SK-N-SH (cell line): ENCODE results near the gene PRPF4. TPM values are rescaled to one million over a fixed set of nuclear protein-coding genes. Genes with fewer than 3 reads are reported as not detected.

Experiments
- CTCF ChIA-PET: fragments of 300-600, 350-600 bp; formaldehyde crosslinking; extraction: SDS; loops from one replicate; lab custom pipeline; 2021; lab: Yijun Ruan, JAX
- POLR2A ChIA-PET: fragments of 350-600 bp; sonication (Branson Sonifier 250); formaldehyde crosslinking; extraction: SDS; loops from one replicate; lab custom pipeline; 2020; ENCODE audit warnings: antibody characterized with exemption, inconsistent platforms; lab: Yijun Ruan, JAX
- DNase-seq: peaks from one replicate; pipeline ENCODE4 v3.0.0; 2012
- H2AFZ ChIP-seq: fragments of 200-600 bp; sonication (generic); 2 replicates; pipeline ENCODE4 v1.8.1; 2016; ENCODE audit warnings: antibody characterized with exemption, mild to moderate bottlenecking, low read depth
- H3F3A ChIP-seq: fragments of 200-600 bp; sonication (generic); replicated peaks from 2 replicates; pipeline ENCODE3; 2016; ENCODE audit warnings: antibody characterized with exemption, mild to moderate bottlenecking; ENCODE audit not compliant: insufficient read depth
- H3K27ac ChIP-seq, 2 experiments: fragments of 200-500 bp in 1 of 2; fragments of 200-600 bp in 1 of 2; sonication (Bioruptor generic) in 1 of 2; sonication (generic), shearing (Covaris generic) in 1 of 2; 2 replicates each; pipeline versions ENCODE4 v1.5.1 to v1.6.1; 2014 to 2016; ENCODE audit warnings: low read depth in 2 of 2, inconsistent platforms in 1 of 2, low read length in 1 of 2, mild to moderate bottlenecking in 1 of 2, mixed read lengths in 1 of 2
- H3K27me3 ChIP-seq: fragments of 200-600 bp; sonication (generic), shearing (Covaris generic); 2 replicates; pipeline ENCODE4 v1.6.1; 2016; ENCODE audit warnings: mixed run types; ENCODE audit not compliant: insufficient read depth
- H3K36me3 ChIP-seq, 2 experiments: fragments of 200-500 bp in 1 of 2; fragments of 200-600 bp in 1 of 2; sonication (Bioruptor generic) in 1 of 2; sonication (generic) in 1 of 2; replicated peaks in 1 of 2; 2 replicates each; pipeline versions ENCODE3 to v1.5.1; 2014 to 2016; ENCODE audit warnings: low read length in 1 of 2, mild to moderate bottlenecking in 1 of 2; ENCODE audit not compliant: insufficient read depth in 2 of 2, control insufficient read depth in 1 of 2
- H3K4me1 ChIP-seq, 2 experiments: fragments of 200-500 bp in 1 of 2; fragments of 200-600 bp in 1 of 2; sonication (Bioruptor generic) in 1 of 2; sonication (generic), shearing (Covaris generic) in 1 of 2; 2 replicates each; pipeline versions ENCODE4 v1.5.1 to v1.6.1; 2014 to 2016; ENCODE audit warnings: low read depth in 1 of 2, low read length in 1 of 2, mixed run types in 1 of 2; ENCODE audit not compliant: insufficient read depth in 2 of 2, control insufficient read depth in 1 of 2
- H3K4me2 ChIP-seq: fragments of 200-600 bp; sonication (generic), shearing (Covaris generic); 2 replicates; pipeline ENCODE4 v1.6.1; 2017; ENCODE audit warnings: mixed run types
- H3K4me3 ChIP-seq, 2 experiments: fragments of 200-500 bp in 1 of 2; fragments of 200-600 bp in 1 of 2; sonication (Bioruptor generic) in 1 of 2; sonication (generic), shearing (Covaris generic) in 1 of 2; 2 replicates each; pipeline versions ENCODE4 v1.5.1 to v1.8.1; 2014 to 2016; ENCODE audit warnings: low read depth in 2 of 2, inconsistent platforms in 1 of 2, low read length in 1 of 2, mild to moderate bottlenecking in 1 of 2, mixed read lengths in 1 of 2, moderate library complexity in 1 of 2
- H3K79me2 ChIP-seq: fragments of 200-600 bp; sonication (generic); 2 replicates; pipeline ENCODE4 v1.8.1; 2017; ENCODE audit warnings: mild to moderate bottlenecking; ENCODE audit not compliant: insufficient read depth
- H3K9ac ChIP-seq: fragments of 200-600 bp; sonication (generic); 2 replicates; pipeline ENCODE4 v1.6.1; 2017; ENCODE audit warnings: mixed run types
- H3K9me2 ChIP-seq: fragments of 200-600 bp; sonication (generic); 2 replicates; pipeline ENCODE4 v1.6.1; 2017; ENCODE audit warnings: mixed run types
- H3K9me3 ChIP-seq: fragments of 200-600 bp; sonication (generic); 2 replicates; pipeline ENCODE4 v1.6.1; 2017; ENCODE audit warnings: mixed run types, mild to moderate bottlenecking, moderate library complexity
- H4K20me1 ChIP-seq: fragments of 200-600 bp; sonication (generic); 2 replicates; pipeline ENCODE4 v1.6.1; 2017; ENCODE audit warnings: mild to moderate bottlenecking, mixed run types; ENCODE audit not compliant: insufficient read depth
- ELF1 ChIP-seq: IDR thresholded peaks from 2 replicates; pipeline ENCODE4 v1.4.0; 2012
- EP300 ChIP-seq, 2 experiments: IDR thresholded peaks; 2 replicates each; pipeline versions ENCODE4 v1.4.0 to v1.6.1; 2012; ENCODE audit warnings: borderline replicate concordance in 1 of 2, low read depth in 1 of 2, low read length in 1 of 2
- EZH2phosphoT487 ChIP-seq: fragments of 200-600 bp; sonication (generic); IDR thresholded peaks from 2 replicates; pipeline ENCODE4 v1.6.1; 2017; ENCODE audit warnings: low read depth, mixed run types, mild to moderate bottlenecking, antibody characterized with exemption, moderate library complexity, borderline replicate concordance
- FOSL2 ChIP-seq: IDR thresholded peaks from 2 replicates; pipeline ENCODE4 v1.4.0; 2012; ENCODE audit warnings: low read depth, mild to moderate bottlenecking, moderate library complexity, borderline replicate concordance
- FOXJ3 ChIP-seq: sonication (generic); formaldehyde crosslinking; IDR thresholded peaks from 2 replicates; pipeline ENCODE4 v1.5.1; 2020; ENCODE audit warnings: mild to moderate bottlenecking, missing genetic modification reagents
- FOXM1 ChIP-seq: IDR thresholded peaks from 2 replicates; pipeline ENCODE4 v1.4.0; 2012; ENCODE audit warnings: low read depth, mild to moderate bottlenecking
- GABPA ChIP-seq: IDR thresholded peaks from 2 replicates; pipeline ENCODE4 v1.4.0; 2012; ENCODE audit warnings: low read depth, mild to moderate bottlenecking
- JUND ChIP-seq: IDR thresholded peaks from 2 replicates; pipeline ENCODE4 v1.4.0; 2012
- MAX ChIP-seq: IDR thresholded peaks from 2 replicates; pipeline ENCODE4 v1.4.0; 2012; ENCODE audit warnings: low read depth
- MEF2A ChIP-seq: IDR thresholded peaks from 2 replicates; pipeline ENCODE4 v1.4.0; 2012; ENCODE audit warnings: low read depth, borderline replicate concordance
- MXI1 ChIP-seq: IDR thresholded peaks from 2 replicates; pipeline ENCODE4 v1.6.1; 2012; ENCODE audit warnings: mild to moderate bottlenecking, low read depth, low read length, improper control_type of control experiment
- NFIC ChIP-seq: IDR thresholded peaks from 2 replicates; pipeline ENCODE4 v1.4.0; 2012; ENCODE audit warnings: borderline replicate concordance
- POLR2AphosphoS5 ChIP-seq: IDR thresholded peaks from 2 replicates; pipeline ENCODE4 v1.6.1; 2012; ENCODE audit warnings: low read depth, low read length
- RAD21 ChIP-seq: IDR thresholded peaks from 2 replicates; pipeline ENCODE4 v1.6.1; 2012; ENCODE audit warnings: mild to moderate bottlenecking, low read length
- REST ChIP-seq: IDR thresholded peaks from 2 replicates; pipeline ENCODE4 v1.6.1; 2012; ENCODE audit warnings: mild to moderate bottlenecking, low read depth, low read length, moderate library complexity
- RFX5 ChIP-seq: IDR thresholded peaks from 2 replicates; pipeline ENCODE4 v1.6.1; 2012; ENCODE audit warnings: mild to moderate bottlenecking, improper control_type of control experiment, low read length
- SIN3A ChIP-seq: IDR thresholded peaks from 2 replicates; pipeline ENCODE4 v1.6.1; 2012; ENCODE audit warnings: low read depth, mild to moderate bottlenecking, low read length, moderate library complexity, borderline replicate concordance
- SMC3 ChIP-seq: IDR thresholded peaks from 2 replicates; pipeline ENCODE4 v1.6.1; 2012; ENCODE audit warnings: low read depth, low read length, improper control_type of control experiment
- TAF1 ChIP-seq: IDR thresholded peaks from 2 replicates; pipeline ENCODE4 v1.6.1; 2012; ENCODE audit warnings: low read depth, mild to moderate bottlenecking, low read length, moderate library complexity, borderline replicate concordance
- USF1 ChIP-seq: IDR thresholded peaks from 2 replicates; pipeline ENCODE4 v1.4.0; 2012; ENCODE audit warnings: low read depth, borderline replicate concordance
- USF2 ChIP-seq: fragments of 150-350 bp; IDR thresholded peaks from 2 replicates; pipeline ENCODE4 v1.6.1; 2017; ENCODE audit warnings: antibody characterized with exemption, low read length, low read depth, borderline replicate concordance
- YY1 ChIP-seq: IDR thresholded peaks from 2 replicates; pipeline ENCODE4 v1.4.0; 2012; ENCODE audit warnings: low read depth, mild to moderate bottlenecking
- WGBS: methylation state at CpG from one replicate; pipeline ENCODE4 v1.1.6; 2017; ENCODE audit warnings: low lambda C conversion rate; 5-methylcytosine and 5-hydroxymethylcytosine counted together
- polyA plus RNA-seq, 3 experiments: library from polyadenylated mRNA; depleted of rRNA; stranded (reverse); fragments of >200 nt; gene quantifications; 2 replicates each; pipeline ENCODE4 v1.2.3, GENCODE V29; 2012

The PRPF4 gene
- polyA plus RNA-seq, 1 of the 3 experiments (the other 2 are of a cell fraction), result 23.2 TPM

GRCh38 chr9:113317777-113318176, 42.3 kb downstream of the PRPF4 start:
- no peak overlapping the region for H2AFZ ChIP-seq
- no peak for DNase-seq
- H3K9ac ChIP-seq, result no peak overlapping the region
- no peak overlapping the region for H3K4me3 ChIP-seq
- no peaks in the 10 kb centered on the region for H3K9me2 ChIP-seq
- no peaks in the 10 kb centered on the region for H3F3A ChIP-seq
- POLR2A ChIA-PET, result interaction anchor here (0.5 to 0.9 kb wide), 2 partner anchors 58 to 93 kb away, joined by 3 read pairs; partner anchors contain the start of genes C9orf43 and POLE3
- H3K9me3 ChIP-seq, result no peaks in the 10 kb centered on the region
- H4K20me1 ChIP-seq, result no peaks in the 10 kb centered on the region
- H3K36me3 ChIP-seq, result peaks cover 0 to 3% of the 10 kb centered on the region in 2 experiments
- H3K27me3 ChIP-seq, result no peaks in the 10 kb centered on the region; the same call in 1 of the 2 replicates
- H3K4me1 ChIP-seq, result peaks cover 0 to 7% of the 10 kb centered on the region in 2 experiments; a peak in 1 of 4 replicates
- H3K27ac ChIP-seq, result no peak overlapping the region
- no peak for TF ChIP-seq RAD21
- TF ChIP-seq EP300 (IDR thresholded peaks at IDR 0.05; ENCODE audit: borderline replicate concordance in 1 of 2, low read depth in 1 of 2, low read length in 1 of 2), result no peak
- TF ChIP-seq REST, result no peak
- TF ChIP-seq RFX5, result no peak
- 56% methylated on average over 2 of the region's 2 CpGs for whole genome bisulfite sequencing
- CTCF ChIA-PET, result interaction anchor here (0.8 to 2.0 kb wide), 6 partner anchors 8 to 337 kb away, joined by 3 to 11 read pairs (median 6); partner anchors contain the start of gene WDR31
- H3K4me2 ChIP-seq, result no peak overlapping the region
- no peaks in the 10 kb centered on the region for H3K79me2 ChIP-seq

GRCh38 chr9:113319054-113319453, 43.6 kb downstream of the PRPF4 start:
- no peaks in the 10 kb centered on the region for H3K79me2 ChIP-seq
- peaks cover 0 to 4% of the 10 kb centered on the region in 2 experiments; a peak in 1 of 4 replicates for H3K4me1 ChIP-seq
- H3K9me2 ChIP-seq, result no peaks in the 10 kb centered on the region
- DNase-seq, result peak; percentile 68
- H3K36me3 ChIP-seq, result peaks cover 0 to 3% of the 10 kb centered on the region in 2 experiments
- H4K20me1 ChIP-seq, result no peaks in the 10 kb centered on the region
- H3F3A ChIP-seq, result no peaks in the 10 kb centered on the region
- no peak overlapping the region for H3K27ac ChIP-seq
- H2AFZ ChIP-seq, result no peak overlapping the region
- ChIA-PET CTCF (interaction anchor here (0.7 to 2.0 kb wide), 17 partner anchors 9 to 272 kb away, joined by 3 to 11 read pairs (median 4); partner anchors contain the start of genes ALAD, HDHD3 and WDR31), POLR2A (interaction anchor here (1.1 to 1.3 kb wide), 3 partner anchors 21 to 91 kb away, joined by 3 to 5 read pairs (median 3); partner anchors contain the start of genes C9orf43, CDC26, POLE3 and PRPF4)
- no peak overlapping the region for H3K9ac ChIP-seq
- H3K4me3 ChIP-seq, result no peak overlapping the region
- 29% methylated on average over 2 of the region's 2 CpGs for WGBS
- H3K27me3 ChIP-seq, result no peaks in the 10 kb centered on the region; the same call in 1 of the 2 replicates
- no peak overlapping the region for H3K4me2 ChIP-seq
- no peaks in the 10 kb centered on the region for H3K9me3 ChIP-seq
- no peak for TF ChIP-seq NFIC
- TF ChIP-seq ELF1, result no peak
- no peak for TF ChIP-seq POLR2AphosphoS5
- TF ChIP-seq SIN3A, result no peak
- no peak for TF ChIP-seq JUND
- no peak for TF ChIP-seq GABPA
- no peak for TF ChIP-seq EZH2phosphoT487
- no peak for TF ChIP-seq FOSL2
- no peak for TF ChIP-seq MAX
- no peak for TF ChIP-seq USF2
- TF ChIP-seq MXI1, result peak; percentile 32; the same call in 1 of the 2 replicates
- no peak for TF ChIP-seq FOXJ3 (CRISPR knock-in tag)
- no peak for TF ChIP-seq SMC3
- no peak for TF ChIP-seq FOXM1
- no peak for TF ChIP-seq MEF2A
- TF ChIP-seq RFX5, result no peak
- no peak for TF ChIP-seq TAF1
- TF ChIP-seq USF1, result no peak
- TF ChIP-seq YY1, result no peak
